Coronary artery (tissue), 2 donors: ENCODE measurements around the gene DGCR2.
A peak's percentile ranks its signal among the peaks of the same experiment; 100 is the strongest.

Source experiments
- DNase-seq: peaks from one replicate; pipeline ENCODE4 v3.0.0-alpha.2; 2017; ENCODE audit warnings: low spot score
- H3K27ac ChIP-seq, 2 donors: fragments of 200-600 bp; sonication (generic); one replicate each; pipeline ENCODE4 v1.5.1; 2016 to 2019
- H3K4me3 ChIP-seq: fragments of 200-600 bp; sonication (generic); 2 replicates; pipeline ENCODE4 v1.5.1; 2016; ENCODE audit warnings: mild to moderate bottlenecking, moderate library complexity
- CTCF ChIP-seq: fragments of 200-600 bp; sonication (generic); IDR thresholded peaks from one replicate; pipeline ENCODE4 v1.5.1; 2019; ENCODE audit warnings: antibody characterized with exemption

Gene DGCR2

GRCh38 chr22:19111140-19111539 lies 11.1 kb downstream of the DGCR2 start:
- H3K4me3 ChIP-seq = no peak overlapping the region
- TF ChIP-seq CTCF = no peak
- DNase-seq = no peak
- no peak overlapping the region for H3K27ac ChIP-seq

- Histone ChIP-seq H3K27ac (no peak overlapping the region), H3K4me3 (no peak overlapping the region)
- no peak for TF ChIP-seq CTCF
- no peak for DNase-seq
These were observed 11.6 kb downstream of the DGCR2 start for GRCh38 chr22:19110646-19111045.

- H3K27ac ChIP-seq = peak overlapping the region in 1 of 2 donors; percentile 15
- no peak for DNase-seq
- H3K4me3 ChIP-seq = no peak overlapping the region
These were observed 12.2 kb downstream of the DGCR2 start for GRCh38 chr22:19110064-19110458.

GRCh38 chr22:19109198-19110063 lies 12.8 kb downstream of the DGCR2 start:
- H3K4me3 ChIP-seq = no peak overlapping the region
- TF ChIP-seq CTCF = no peak
- DNase-seq = no peak
- peak overlapping the region in 1 of 2 donors; percentile 15 for H3K27ac ChIP-seq

More at GRCh38 chr22:19110064-19110458, 12.2 kb downstream of the DGCR2 start:
- no peak for TF ChIP-seq CTCF

- Histone ChIP-seq H3K4me3 (no peak overlapping the region), H3K27ac (no peak overlapping the region)
- no peak for DNase-seq
- TF ChIP-seq CTCF = no peak
These were observed 13.4 kb downstream of the DGCR2 start for GRCh38 chr22:19108807-19109197.

GRCh38 chr22:19107730-19108074 lies 14.5 kb downstream of the DGCR2 start:
- no peak for DNase-seq
- H3K27ac ChIP-seq = no peak overlapping the region

More at GRCh38 chr22:19107730-19108074, 14.5 kb downstream of the DGCR2 start:
- no peak overlapping the region for H3K4me3 ChIP-seq
- no peak for TF ChIP-seq CTCF
